ENCODE results near the gene SOBP.

- TF ChIP-seq EZH2 (IDR thresholded peaks at IDR 0.05; ENCODE audit: borderline replicate concordance, insufficient read depth, low read depth, low read length, poor library complexity, severe bottlenecking) (no peak), CTCF (IDR thresholded peaks at IDR 0.05) (no peak)
Observed at GRCh38 chr6:107626645-107627044, 136.7 kb downstream of the SOBP start.
